ENCODE data around the gene DOCK10.
"Not testable (repeated sequence)": the region's sequence is repeated elsewhere in the genome, so short reads cannot be mapped to it uniquely, and the experiment has no call there.

The DOCK10 gene

GRCh38 chr2:224947566-224947965, 94.7 kb downstream of the DOCK10 start:
- H3K4me3 ChIP-seq (replicated peaks; ENCODE audit: low read depth, low read length), result no peak overlapping the region
- TF ChIP-seq, protein P1, sequence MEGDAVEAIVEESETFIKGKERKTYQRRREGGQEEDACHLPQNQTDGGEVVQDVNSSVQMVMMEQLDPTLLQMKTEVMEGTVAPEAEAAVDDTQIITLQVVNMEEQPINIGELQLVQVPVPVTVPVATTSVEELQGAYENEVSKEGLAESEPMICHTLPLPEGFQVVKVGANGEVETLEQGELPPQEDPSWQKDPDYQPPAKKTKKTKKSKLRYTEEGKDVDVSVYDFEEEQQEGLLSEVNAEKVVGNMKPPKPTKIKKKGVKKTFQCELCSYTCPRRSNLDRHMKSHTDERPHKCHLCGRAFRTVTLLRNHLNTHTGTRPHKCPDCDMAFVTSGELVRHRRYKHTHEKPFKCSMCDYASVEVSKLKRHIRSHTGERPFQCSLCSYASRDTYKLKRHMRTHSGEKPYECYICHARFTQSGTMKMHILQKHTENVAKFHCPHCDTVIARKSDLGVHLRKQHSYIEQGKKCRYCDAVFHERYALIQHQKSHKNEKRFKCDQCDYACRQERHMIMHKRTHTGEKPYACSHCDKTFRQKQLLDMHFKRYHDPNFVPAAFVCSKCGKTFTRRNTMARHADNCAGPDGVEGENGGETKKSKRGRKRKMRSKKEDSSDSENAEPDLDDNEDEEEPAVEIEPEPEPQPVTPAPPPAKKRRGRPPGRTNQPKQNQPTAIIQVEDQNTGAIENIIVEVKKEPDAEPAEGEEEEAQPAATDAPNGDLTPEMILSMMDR (IDR thresholded peaks at IDR 0.05; ENCODE audit: low read depth, low read length, missing control alignments), result no peak
- no peak for DNase-seq (ENCODE audit: extremely low read depth, low read depth)

DNA sequence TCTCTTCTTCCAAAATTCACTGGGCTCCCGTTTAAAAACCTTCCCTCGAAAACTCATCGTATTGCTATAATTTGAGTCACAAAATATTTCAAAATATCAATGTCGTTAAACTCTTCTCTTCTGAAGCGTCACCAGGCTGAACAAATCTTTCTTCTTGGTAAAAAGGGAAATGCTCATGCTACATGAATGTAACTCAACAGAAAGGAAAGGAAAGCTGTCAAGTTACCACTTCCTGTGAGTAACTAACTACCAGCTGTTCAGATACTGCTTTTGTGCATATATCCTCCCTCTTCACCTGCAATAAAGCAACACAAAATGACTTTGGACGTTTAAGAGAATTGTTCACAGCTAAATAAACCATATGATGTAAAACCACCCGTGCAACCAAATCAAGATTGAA, 95.4 kb downstream of the DOCK10 start:
- no peak overlapping the region for H3K4me3 ChIP-seq (replicated peaks; ENCODE audit: low read depth, low read length)

GRCh38 chr2:224944707-224945547, 97.3 kb downstream of the DOCK10 start:
- H3K4me3 ChIP-seq (replicated peaks; ENCODE audit: low read depth, low read length), result no peak overlapping the region
- TF ChIP-seq, protein P1 (IDR thresholded peaks at IDR 0.05; ENCODE audit: low read depth, low read length, missing control alignments), result no peak
- no peak for DNase-seq (ENCODE audit: extremely low read depth, low read depth)

More for the DNA sequence above, 95.4 kb downstream of the DOCK10 start:
- TF ChIP-seq, protein P1 (IDR thresholded peaks at IDR 0.05; ENCODE audit: low read depth, low read length, missing control alignments), result no peak
- DNase-seq (ENCODE audit: extremely low read depth, low read depth), result peak; percentile 27

DNA sequence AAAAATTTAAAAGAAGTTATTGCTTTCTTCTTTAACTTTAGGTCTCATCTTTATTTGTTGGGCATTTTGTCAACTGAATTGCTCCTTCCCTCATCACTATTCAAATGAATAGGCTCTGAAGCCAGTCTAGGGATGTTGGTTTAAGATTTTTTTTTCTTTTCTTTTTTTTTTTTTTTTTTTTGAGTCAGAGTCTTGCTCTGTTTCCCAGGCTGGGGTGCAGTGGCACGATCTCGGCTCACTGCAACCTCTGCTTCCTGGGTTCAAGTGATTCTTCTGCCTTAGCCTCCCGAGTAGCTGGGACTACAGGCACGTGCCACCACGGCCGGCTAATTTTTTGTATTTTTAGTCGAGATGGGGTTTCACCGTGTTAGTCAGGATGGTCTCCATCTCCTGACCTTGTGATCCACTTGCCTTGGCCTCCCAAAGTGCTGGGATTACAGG, 98.6 kb downstream of the DOCK10 start:
- DNase-seq (ENCODE audit: extremely low read depth, low read depth), result not testable (repeated sequence)

GRCh38 chr2:224941960-224942359, 100.3 kb downstream of the DOCK10 start:
- no peak for DNase-seq (ENCODE audit: extremely low read depth, low read depth)
- no peak overlapping the region for H3K4me3 ChIP-seq (replicated peaks; ENCODE audit: low read depth, low read length)
- TF ChIP-seq, protein P1 (IDR thresholded peaks at IDR 0.05; ENCODE audit: low read depth, low read length, missing control alignments), result no peak

More for the DNA sequence above, 98.6 kb downstream of the DOCK10 start:
- H3K4me3 ChIP-seq (replicated peaks; ENCODE audit: low read depth, low read length), result not testable (repeated sequence)

DNA sequence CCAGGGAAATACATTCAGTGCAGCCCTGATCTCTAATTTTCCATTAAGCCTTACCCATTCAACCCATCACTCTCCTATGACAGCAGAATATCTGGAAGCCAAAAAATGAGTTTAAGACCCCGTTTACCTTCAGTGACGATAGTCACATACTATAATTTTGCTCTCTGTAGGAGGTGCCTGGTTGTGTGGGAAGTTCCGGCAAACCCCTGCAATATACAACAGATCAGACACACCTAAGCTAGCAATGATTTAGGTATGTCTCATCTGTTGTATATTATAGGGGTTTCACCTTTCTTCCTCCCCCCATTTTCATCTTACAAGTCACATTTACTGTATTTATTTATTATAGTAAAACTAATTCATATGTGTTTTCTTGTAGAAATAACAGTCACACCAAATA, 101.7 kb downstream of the DOCK10 start:
- TF ChIP-seq, protein P1 (IDR thresholded peaks at IDR 0.05; ENCODE audit: low read depth, low read length, missing control alignments), result no peak
- DNase-seq (ENCODE audit: extremely low read depth, low read depth), result no peak
- no peak overlapping the region for H3K4me3 ChIP-seq (replicated peaks; ENCODE audit: low read depth, low read length)

DNA sequence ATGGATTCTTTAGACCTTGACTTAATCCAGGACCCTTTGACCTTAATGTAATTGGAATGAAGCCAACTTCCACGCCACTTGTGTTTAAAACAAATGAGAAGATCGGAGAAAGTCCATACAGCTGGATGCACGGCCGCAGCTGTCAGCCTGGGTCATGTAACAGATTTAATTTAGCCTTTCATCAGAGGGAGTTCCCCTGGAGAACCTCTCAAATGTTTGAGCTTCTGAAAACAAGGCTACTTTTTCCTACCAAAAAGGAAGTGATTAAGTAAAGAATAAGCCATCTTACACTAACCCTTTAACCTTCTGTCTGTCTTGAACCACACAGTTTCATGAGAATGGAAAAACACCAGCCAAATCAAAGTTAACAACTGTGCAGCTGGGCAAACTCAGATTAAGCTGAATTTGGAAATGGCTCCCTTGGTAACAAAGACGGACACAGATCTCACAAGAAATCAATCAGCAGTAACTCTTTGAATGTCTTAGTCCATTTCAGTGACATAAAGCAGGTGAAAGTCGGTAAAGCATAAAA, 103.6 kb downstream of the DOCK10 start:
- H3K4me3 ChIP-seq (replicated peaks; ENCODE audit: low read depth, low read length), result no peak overlapping the region
- DNase-seq (ENCODE audit: extremely low read depth, low read depth), result peak; percentile 29
- TF ChIP-seq, protein P1 (IDR thresholded peaks at IDR 0.05; ENCODE audit: low read depth, low read length, missing control alignments), result no peak
